ENCODE measurements around the gene TRIM67.

TRIM67 gene

DNA sequence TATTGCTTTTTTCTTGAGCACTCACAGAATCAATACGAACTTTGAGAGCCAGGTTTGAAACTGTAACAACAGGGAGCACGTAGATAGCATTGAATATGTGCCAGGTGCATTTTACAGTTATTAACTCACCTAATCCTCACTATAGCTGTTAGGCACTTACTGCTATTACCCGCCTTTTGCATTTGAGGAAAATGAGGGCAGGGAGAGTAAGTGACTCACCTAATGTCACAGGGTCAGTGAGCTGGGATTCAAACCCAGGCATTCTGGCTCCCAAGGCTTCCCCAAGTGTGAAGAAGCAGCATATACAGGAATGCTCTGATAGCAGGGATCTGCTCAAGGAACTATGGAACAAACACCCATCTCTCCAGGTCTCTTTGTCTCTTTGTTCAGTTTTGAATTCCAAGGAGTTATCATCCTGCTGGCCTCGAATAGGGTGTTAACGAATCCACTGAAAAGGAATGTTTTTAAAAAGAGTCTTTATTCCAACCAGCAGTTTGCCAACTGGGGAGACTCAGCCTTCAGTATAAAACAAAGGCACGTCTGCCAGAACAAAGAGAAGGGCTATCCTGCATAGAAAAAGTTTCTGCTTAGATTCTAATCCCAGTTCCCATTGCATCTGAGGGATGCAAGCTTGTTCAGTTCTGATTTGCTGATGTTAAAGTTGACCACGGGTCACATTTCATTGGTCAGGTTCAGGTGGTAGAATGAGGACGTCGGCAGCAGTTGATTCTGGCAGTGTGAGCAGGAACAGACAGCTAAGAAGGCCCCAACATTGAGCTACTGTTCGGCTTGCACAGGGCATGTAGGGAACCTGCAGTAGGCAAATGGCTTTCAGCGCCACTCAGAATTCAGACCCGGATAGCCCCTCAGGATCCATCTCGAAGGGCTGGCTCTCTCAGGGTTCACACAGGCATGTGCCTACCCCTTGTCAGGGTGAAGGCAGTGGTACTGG, 22.1 kb downstream of the TRIM67 start:
- H3K27ac ChIP-seq (ENCODE audit: extremely low read depth, low read depth, low read length) = no peak overlapping the region
- no peaks in the 10 kb centered on the region for H3K4me1 ChIP-seq (ENCODE audit: control insufficient read depth, insufficient read depth, low read length)
- no peaks in the 10 kb centered on the region for H3K36me3 ChIP-seq (ENCODE audit: control insufficient read depth in 2 of 2, insufficient read depth in 1 of 2, low read length in 2 of 2)
- H3K4me3 ChIP-seq (ENCODE audit: low read depth, low read length) = no peak overlapping the region
- POLR2A ChIA-PET = no interaction called here
- H3K9me3 ChIP-seq (ENCODE audit: control insufficient read depth, insufficient read depth, low read depth, low read length) = no peaks in the 10 kb centered on the region
- no peak for TF ChIP-seq GLI2 (tag by site-specific recombination; IDR thresholded peaks at IDR 0.05; ENCODE audit: borderline replicate concordance, low read depth)
- TF ChIP-seq, protein P1, sequence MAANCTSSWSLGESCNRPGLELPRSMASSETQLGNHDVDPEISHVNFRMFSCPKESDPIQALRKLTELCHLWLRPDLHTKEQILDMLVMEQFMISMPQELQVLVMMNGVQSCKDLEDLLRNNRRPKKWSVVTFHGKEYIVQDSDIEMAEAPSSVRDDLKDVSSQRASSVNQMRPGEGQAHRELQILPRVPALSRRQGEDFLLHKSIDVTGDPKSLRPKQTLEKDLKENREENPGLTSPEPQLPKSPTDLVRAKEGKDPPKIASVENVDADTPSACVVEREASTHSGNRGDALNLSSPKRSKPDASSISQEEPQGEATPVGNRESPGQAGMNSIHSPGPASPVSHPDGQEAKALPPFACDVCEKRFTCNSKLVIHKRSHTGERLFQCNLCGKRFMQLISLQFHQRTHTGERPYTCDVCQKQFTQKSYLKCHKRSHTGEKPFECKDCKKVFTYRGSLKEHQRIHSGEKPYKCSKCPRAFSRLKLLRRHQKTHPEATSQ (tag by site-specific recombination; IDR thresholded peaks at IDR 0.05) = no peak
- TF ChIP-seq YY2 (tag by site-specific recombination; IDR thresholded peaks at IDR 0.05) = no peak
- CTCF ChIA-PET = no interaction called here

GRCh38 chr1:231184891-231185290, 23.0 kb downstream of the TRIM67 start:
- no peaks in the 10 kb centered on the region for H3K4me1 ChIP-seq (ENCODE audit: control insufficient read depth, insufficient read depth, low read length)
- ChIA-PET CTCF (no interaction called here), POLR2A (no interaction called here)
- H3K9me3 ChIP-seq (ENCODE audit: control insufficient read depth, insufficient read depth, low read depth, low read length) = no peaks in the 10 kb centered on the region
- TF ChIP-seq ZNF433 (tag by site-specific recombination; IDR thresholded peaks at IDR 0.05; ENCODE audit: low read depth) = no peak
- TF ChIP-seq ZFP37 (tag by site-specific recombination; IDR thresholded peaks at IDR 0.05) = no peak
- TF ChIP-seq, protein P2, sequence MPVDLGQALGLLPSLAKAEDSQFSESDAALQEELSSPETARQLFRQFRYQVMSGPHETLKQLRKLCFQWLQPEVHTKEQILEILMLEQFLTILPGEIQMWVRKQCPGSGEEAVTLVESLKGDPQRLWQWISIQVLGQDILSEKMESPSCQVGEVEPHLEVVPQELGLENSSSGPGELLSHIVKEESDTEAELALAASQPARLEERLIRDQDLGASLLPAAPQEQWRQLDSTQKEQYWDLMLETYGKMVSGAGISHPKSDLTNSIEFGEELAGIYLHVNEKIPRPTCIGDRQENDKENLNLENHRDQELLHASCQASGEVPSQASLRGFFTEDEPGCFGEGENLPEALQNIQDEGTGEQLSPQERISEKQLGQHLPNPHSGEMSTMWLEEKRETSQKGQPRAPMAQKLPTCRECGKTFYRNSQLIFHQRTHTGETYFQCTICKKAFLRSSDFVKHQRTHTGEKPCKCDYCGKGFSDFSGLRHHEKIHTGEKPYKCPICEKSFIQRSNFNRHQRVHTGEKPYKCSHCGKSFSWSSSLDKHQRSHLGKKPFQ (tag by site-specific recombination; IDR thresholded peaks at IDR 0.05) = no peak
- TF ChIP-seq, protein P1 (tag by site-specific recombination; IDR thresholded peaks at IDR 0.05) = no peak
- no peak overlapping the region for H3K27ac ChIP-seq (ENCODE audit: extremely low read depth, low read depth, low read length)
- no peaks in the 10 kb centered on the region for H3K36me3 ChIP-seq (ENCODE audit: control insufficient read depth in 2 of 2, insufficient read depth in 1 of 2, low read length in 2 of 2)
- no peak overlapping the region for H3K4me3 ChIP-seq (ENCODE audit: low read depth, low read length)

DNA sequence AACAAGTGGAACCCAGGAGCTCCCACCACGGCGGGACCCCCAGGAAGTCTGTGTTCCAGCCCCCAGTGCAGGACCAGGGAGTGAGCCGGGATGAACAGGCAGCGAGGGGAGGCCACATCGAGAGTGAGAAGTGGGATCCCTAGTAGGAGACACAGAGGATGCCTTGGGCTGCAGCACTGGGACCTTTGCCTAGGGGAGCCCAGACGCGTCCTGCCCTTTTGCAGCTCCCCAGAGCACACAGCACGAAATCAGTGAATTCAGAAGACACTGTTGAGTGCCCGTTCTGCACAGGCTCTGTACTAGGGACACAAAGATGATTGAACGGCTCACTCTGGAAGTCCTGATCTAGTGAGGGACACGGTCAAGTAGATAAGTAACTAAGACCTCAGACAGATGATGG, 23.5 kb downstream of the TRIM67 start:
- no peaks in the 10 kb centered on the region for H3K4me1 ChIP-seq (ENCODE audit: control insufficient read depth, insufficient read depth, low read length)
- ChIA-PET CTCF (no interaction called here), POLR2A (no interaction called here)
- H3K4me3 ChIP-seq (ENCODE audit: low read depth, low read length) = no peak overlapping the region
- H3K9me3 ChIP-seq (ENCODE audit: control insufficient read depth, insufficient read depth, low read depth, low read length) = no peaks in the 10 kb centered on the region
- no peak overlapping the region for H3K27ac ChIP-seq (ENCODE audit: extremely low read depth, low read depth, low read length)
- no peaks in the 10 kb centered on the region for H3K36me3 ChIP-seq (ENCODE audit: control insufficient read depth in 2 of 2, insufficient read depth in 1 of 2, low read length in 2 of 2)
- TF ChIP-seq, protein P3, sequence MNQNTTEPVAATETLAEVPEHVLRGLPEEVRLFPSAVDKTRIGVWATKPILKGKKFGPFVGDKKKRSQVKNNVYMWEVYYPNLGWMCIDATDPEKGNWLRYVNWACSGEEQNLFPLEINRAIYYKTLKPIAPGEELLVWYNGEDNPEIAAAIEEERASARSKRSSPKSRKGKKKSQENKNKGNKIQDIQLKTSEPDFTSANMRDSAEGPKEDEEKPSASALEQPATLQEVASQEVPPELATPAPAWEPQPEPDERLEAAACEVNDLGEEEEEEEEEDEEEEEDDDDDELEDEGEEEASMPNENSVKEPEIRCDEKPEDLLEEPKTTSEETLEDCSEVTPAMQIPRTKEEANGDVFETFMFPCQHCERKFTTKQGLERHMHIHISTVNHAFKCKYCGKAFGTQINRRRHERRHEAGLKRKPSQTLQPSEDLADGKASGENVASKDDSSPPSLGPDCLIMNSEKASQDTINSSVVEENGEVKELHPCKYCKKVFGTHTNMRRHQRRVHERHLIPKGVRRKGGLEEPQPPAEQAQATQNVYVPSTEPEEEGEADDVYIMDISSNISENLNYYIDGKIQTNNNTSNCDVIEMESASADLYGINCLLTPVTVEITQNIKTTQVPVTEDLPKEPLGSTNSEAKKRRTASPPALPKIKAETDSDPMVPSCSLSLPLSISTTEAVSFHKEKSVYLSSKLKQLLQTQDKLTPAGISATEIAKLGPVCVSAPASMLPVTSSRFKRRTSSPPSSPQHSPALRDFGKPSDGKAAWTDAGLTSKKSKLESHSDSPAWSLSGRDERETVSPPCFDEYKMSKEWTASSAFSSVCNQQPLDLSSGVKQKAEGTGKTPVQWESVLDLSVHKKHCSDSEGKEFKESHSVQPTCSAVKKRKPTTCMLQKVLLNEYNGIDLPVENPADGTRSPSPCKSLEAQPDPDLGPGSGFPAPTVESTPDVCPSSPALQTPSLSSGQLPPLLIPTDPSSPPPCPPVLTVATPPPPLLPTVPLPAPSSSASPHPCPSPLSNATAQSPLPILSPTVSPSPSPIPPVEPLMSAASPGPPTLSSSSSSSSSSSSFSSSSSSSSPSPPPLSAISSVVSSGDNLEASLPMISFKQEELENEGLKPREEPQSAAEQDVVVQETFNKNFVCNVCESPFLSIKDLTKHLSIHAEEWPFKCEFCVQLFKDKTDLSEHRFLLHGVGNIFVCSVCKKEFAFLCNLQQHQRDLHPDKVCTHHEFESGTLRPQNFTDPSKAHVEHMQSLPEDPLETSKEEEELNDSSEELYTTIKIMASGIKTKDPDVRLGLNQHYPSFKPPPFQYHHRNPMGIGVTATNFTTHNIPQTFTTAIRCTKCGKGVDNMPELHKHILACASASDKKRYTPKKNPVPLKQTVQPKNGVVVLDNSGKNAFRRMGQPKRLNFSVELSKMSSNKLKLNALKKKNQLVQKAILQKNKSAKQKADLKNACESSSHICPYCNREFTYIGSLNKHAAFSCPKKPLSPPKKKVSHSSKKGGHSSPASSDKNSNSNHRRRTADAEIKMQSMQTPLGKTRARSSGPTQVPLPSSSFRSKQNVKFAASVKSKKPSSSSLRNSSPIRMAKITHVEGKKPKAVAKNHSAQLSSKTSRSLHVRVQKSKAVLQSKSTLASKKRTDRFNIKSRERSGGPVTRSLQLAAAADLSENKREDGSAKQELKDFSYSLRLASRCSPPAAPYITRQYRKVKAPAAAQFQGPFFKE (tag by site-specific recombination; IDR thresholded peaks at IDR 0.05; ENCODE audit: borderline replicate concordance) = no peak
- no peak for TF ChIP-seq ZSCAN30 (tag by site-specific recombination; IDR thresholded peaks at IDR 0.05)
- TF ChIP-seq ZNF544 (tag by site-specific recombination; IDR thresholded peaks at IDR 0.05) = no peak
- TF ChIP-seq ZNF514 (tag by site-specific recombination; IDR thresholded peaks at IDR 0.05) = no peak
- TF ChIP-seq, protein P4, sequence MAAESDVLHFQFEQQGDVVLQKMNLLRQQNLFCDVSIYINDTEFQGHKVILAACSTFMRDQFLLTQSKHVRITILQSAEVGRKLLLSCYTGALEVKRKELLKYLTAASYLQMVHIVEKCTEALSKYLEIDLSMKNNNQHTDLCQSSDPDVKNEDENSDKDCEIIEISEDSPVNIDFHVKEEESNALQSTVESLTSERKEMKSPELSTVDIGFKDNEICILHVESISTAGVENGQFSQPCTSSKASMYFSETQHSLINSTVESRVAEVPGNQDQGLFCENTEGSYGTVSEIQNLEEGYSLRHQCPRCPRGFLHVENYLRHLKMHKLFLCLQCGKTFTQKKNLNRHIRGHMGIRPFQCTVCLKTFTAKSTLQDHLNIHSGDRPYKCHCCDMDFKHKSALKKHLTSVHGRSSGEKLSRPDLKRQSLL (tag by site-specific recombination; IDR thresholded peaks at IDR 0.05) = no peak
- no peak for TF ChIP-seq ZBTB1 (tag by site-specific recombination; IDR thresholded peaks at IDR 0.05)
- TF ChIP-seq ZNF654 (tag by site-specific recombination; IDR thresholded peaks at IDR 0.05; ENCODE audit: low read depth) = no peak
- TF ChIP-seq MEIS1 (CRISPR knock-in tag; IDR thresholded peaks at IDR 0.05; ENCODE audit: borderline replicate concordance) = no peak
- no peak for TF ChIP-seq ZNF510 (tag by site-specific recombination; IDR thresholded peaks at IDR 0.05; ENCODE audit: insufficient replicate concordance)
- no peak for TF ChIP-seq ZSCAN16 (tag by site-specific recombination; IDR thresholded peaks at IDR 0.05)
- no peak for TF ChIP-seq ZBTB20 (tag by site-specific recombination; IDR thresholded peaks at IDR 0.05)
- no peak for TF ChIP-seq FEZF1 (tag by site-specific recombination; IDR thresholded peaks at IDR 0.05)
- TF ChIP-seq ZNF214 (tag by site-specific recombination; IDR thresholded peaks at IDR 0.05; ENCODE audit: borderline replicate concordance) = no peak
